Glutamatergic neuron (in vitro differentiated cells): ENCODE results near the gene SGCA. TPM values are rescaled to one million over a fixed set of nuclear protein-coding genes. Genes with fewer than 3 reads are reported as not detected.
A peak's percentile ranks its signal among the peaks of the same experiment; 100 is the strongest.

Experiments used
- DNase-seq: peaks from one replicate; pipeline ENCODE4 v3.0.0; 2022
- H3K27ac Mint-ChIP-seq: one replicate; pipeline ENCODE4 v1.8.0; 2020; ENCODE audit warnings: mild to moderate bottlenecking, mixed read lengths, inconsistent platforms; ENCODE audit not compliant: unreplicated experiment
- H3K27me3 Mint-ChIP-seq: one replicate; pipeline ENCODE4 v1.8.0; 2020; ENCODE audit warnings: mild to moderate bottlenecking, moderate library complexity, mixed read lengths, inconsistent platforms; ENCODE audit not compliant: unreplicated experiment
- H3K36me3 Mint-ChIP-seq: one replicate; pipeline ENCODE4 v1.8.0; 2020; ENCODE audit warnings: mild to moderate bottlenecking, mixed read lengths, inconsistent platforms; ENCODE audit not compliant: unreplicated experiment
- H3K4me1 Mint-ChIP-seq: one replicate; pipeline ENCODE4 v1.8.0; 2020; ENCODE audit warnings: mild to moderate bottlenecking, low read depth, mixed read lengths, inconsistent platforms; ENCODE audit not compliant: unreplicated experiment
- H3K4me3 Mint-ChIP-seq: one replicate; pipeline ENCODE4 v1.8.0; 2020; ENCODE audit warnings: mild to moderate bottlenecking, mixed read lengths, inconsistent platforms; ENCODE audit not compliant: unreplicated experiment
- H3K9me3 Mint-ChIP-seq: one replicate; pipeline ENCODE4 v1.8.0; 2020; ENCODE audit warnings: mild to moderate bottlenecking, moderate library complexity, mixed read lengths, inconsistent platforms; ENCODE audit not compliant: unreplicated experiment
- CTCF ChIP-seq: fragments of 200-600 bp; sonication (generic); IDR thresholded peaks from one replicate; pipeline ENCODE4 v1.5.0; 2021; ENCODE audit not compliant: partially characterized antibody, unreplicated experiment
- total RNA-seq: library from RNA; stranded (reverse); fragmentation: NEBNext Ultra II Directional; extraction: Animal tissue kit (Norgen Biotek cat#: 25700); gene quantifications from one replicate; pipeline ENCODE4 v1.2.1, GENCODE V29; 2021; ENCODE audit not compliant: unreplicated experiment

SGCA gene
- total RNA-seq, 1 donor from 2014 or later = 1.3 TPM

GRCh38 chr17:50198026-50198669 lies 32.3 kb downstream of the SGCA start:
- peaks cover 7% of the 10 kb centered on the region for H3K9me3 Mint-ChIP-seq
- no peaks in the 10 kb centered on the region for H3K36me3 Mint-ChIP-seq
- DNase-seq = peak; percentile 79
- no peak overlapping the region for H3K27ac Mint-ChIP-seq
- peaks cover 20% of the 10 kb centered on the region for H3K27me3 Mint-ChIP-seq
- peaks cover 2% of the 10 kb centered on the region for H3K4me1 Mint-ChIP-seq
- H3K4me3 Mint-ChIP-seq = no peak overlapping the region
- peak; percentile 68 for TF ChIP-seq CTCF

- Mint-ChIP-seq H3K27me3 (peaks cover 17% of the 10 kb centered on the region), H3K27ac (no peak overlapping the region), H3K36me3 (no peaks in the 10 kb centered on the region), H3K4me1 (peaks cover 2% of the 10 kb centered on the region), H3K9me3 (peaks cover 4% of the 10 kb centered on the region), H3K4me3 (no peak overlapping the region)
- no peak for DNase-seq
- no peak for TF ChIP-seq CTCF
Measured at GRCh38 chr17:50199211-50199802, 33.5 kb downstream of the SGCA start.

DNA sequence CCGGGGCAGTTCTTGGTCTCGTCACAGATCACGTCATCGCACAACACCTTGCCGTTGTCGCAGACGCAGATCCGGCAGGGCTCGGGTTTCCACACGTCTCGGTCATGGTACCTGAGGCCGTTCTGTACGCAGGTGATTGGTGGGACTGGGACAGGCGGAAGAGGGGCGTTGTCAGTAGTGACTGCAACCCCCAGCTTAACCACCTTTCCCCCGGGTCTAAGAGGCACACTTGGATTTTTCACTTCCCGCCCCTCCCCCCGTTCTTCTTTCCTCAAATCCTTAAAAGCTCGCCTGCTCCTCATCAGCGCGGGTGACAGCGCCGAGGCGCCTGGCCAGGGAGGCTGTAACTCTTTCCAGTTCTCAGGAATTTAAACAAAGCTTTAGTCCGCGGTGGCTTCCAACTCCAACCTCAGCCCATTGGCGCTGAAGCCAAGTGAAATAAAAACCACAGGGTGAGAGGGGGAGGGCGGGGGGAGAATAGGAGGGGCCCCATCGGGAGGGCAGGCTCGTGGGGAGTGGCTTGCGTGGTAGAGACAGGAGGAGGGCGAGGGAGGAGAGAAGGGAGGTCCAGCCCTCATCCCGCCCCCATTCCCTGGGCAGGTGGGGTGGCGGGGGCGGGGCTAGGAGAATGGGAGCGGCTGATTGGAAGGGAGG lies 34.1 kb downstream of the SGCA start:
- peak overlapping the region; percentile 52 for H3K4me3 Mint-ChIP-seq
- peaks cover 4% of the 10 kb centered on the region for H3K9me3 Mint-ChIP-seq
- peaks cover 2% of the 10 kb centered on the region for H3K4me1 Mint-ChIP-seq
- no peak for TF ChIP-seq CTCF
- peaks cover 17% of the 10 kb centered on the region for H3K27me3 Mint-ChIP-seq
- H3K36me3 Mint-ChIP-seq = no peaks in the 10 kb centered on the region
- H3K27ac Mint-ChIP-seq = no peak overlapping the region
- DNase-seq = peak; percentile 28

DNA sequence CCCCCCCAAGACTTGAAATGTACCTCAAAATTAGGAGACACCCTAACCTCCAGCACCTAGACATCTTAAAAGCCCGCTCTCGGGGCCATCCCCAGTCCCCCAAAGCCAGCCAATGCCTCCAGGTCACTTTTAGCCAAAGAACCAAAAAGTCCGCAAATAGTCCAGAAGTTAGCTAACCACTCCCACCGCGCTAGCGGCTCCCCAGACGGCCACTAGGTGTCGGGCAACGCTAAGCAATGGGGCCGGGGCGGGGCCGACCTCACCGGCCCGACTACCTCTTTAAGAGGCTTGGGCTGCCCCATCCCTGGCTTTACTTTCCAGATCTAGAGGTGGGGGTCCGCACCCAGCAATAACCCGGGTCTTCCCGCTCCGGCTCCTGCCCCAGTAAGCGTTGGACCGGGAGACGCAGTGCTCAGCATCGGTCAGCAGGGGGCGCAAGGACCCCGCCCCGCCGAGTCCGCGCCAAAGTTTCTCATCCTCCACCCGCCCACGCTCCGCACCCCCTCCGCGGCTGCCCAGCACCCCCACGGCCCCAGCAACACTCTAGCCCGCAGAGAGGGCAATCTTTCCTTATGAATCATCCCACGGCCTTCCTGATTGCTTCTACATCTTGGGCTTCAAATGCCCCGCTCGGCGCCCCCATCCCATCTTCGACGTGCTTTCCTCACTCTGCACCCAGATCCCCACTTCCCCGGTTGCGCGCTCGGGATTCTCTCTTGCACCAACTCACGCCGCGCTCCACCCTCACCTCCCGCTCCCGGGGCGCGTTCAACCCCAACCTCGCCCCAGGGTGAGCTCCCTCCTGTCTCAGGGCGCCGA lies 34.9 kb downstream of the SGCA start:
- peak; percentile 100 for TF ChIP-seq CTCF
- peaks cover 5% of the 10 kb centered on the region for H3K4me1 Mint-ChIP-seq
- H3K9me3 Mint-ChIP-seq = peaks cover 6% of the 10 kb centered on the region
- H3K4me3 Mint-ChIP-seq = peak overlapping the region; percentile 78
- no peak overlapping the region for H3K27ac Mint-ChIP-seq
- H3K27me3 Mint-ChIP-seq = peaks cover 17% of the 10 kb centered on the region
- H3K36me3 Mint-ChIP-seq = no peaks in the 10 kb centered on the region
- peak; percentile 85 for DNase-seq
